ENCODE results near the gene HOXA6.

HOXA6 gene

DNA sequence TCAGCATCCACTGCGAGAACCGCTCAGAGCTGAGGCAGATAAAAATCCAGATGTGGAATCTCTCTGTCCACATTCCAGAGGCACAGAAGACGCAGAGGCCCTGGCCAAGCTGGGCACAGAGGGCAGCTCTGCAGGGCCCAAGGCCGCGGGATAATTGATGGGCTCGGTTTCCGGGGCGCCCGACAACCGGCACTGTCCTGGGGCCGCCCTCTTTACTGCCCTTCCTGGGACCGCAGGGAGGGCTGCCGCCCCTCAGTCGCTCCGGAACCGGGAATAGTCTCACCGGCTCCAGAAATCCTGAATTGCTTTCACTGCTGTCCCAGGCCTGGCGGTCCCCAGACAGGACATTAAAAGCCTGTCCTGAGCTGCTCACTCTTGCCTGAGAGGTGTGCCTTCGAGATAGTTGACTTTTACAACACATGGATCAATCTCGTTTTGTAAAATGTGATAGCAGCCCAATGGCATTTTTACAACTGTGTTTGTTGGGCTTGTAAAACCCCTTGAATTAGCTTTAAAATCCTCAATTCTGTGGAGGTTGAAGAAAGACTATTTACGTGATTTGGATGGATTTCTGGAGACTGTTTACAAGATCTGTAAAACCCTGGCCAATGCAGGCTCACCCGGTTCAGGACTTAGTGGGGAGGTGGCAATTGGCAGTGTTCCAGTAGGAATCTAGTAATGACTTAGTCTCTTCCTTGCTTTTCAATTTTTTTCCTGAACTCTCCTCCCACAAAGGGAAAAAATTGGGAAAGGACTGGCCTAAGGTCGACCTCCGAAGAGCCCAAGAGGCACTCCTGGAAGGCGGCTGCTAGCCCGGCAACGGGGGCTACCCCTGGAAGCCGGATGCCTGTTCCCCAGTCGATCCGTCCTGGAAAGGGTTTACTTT, 1.4 kb upstream of the HOXA6 start:
- DNase-seq, result no peak

DNA sequence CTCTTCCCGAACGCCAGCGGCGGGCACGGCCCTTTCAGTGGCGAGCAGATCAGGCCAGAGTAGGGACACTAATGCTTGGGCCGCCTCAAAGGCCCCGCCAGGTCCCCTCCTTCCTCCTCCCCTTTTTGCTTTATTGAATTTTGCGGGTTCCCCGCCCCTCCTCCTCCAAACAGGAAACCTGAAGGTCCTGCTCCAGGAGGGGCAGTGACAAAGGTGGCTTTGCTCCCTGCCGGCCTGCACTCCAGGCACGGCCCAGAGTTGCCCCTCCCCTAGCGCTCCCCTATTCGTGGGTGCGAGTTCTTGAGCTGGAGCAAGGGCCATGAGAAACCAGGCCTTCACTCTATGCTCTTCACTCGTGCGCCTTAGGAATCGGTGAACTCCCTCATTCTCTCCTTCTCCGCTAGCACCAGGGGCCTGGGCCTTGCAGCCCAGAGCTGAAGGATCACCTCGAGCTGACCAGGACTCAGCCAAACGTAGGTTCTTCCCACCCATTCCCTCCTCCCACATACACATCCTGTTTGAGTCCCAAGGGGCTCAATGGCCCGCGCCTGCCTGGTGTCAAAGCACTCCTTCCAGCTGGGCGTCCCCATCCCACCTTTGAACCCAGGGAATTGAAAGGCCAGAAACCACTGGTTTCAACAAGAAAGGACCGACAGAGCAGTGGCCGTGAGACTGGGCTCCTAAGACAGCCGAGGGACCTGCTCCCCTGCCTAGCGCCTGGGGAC, 619 bp upstream of the HOXA6 start:
- no peak for DNase-seq

DNA sequence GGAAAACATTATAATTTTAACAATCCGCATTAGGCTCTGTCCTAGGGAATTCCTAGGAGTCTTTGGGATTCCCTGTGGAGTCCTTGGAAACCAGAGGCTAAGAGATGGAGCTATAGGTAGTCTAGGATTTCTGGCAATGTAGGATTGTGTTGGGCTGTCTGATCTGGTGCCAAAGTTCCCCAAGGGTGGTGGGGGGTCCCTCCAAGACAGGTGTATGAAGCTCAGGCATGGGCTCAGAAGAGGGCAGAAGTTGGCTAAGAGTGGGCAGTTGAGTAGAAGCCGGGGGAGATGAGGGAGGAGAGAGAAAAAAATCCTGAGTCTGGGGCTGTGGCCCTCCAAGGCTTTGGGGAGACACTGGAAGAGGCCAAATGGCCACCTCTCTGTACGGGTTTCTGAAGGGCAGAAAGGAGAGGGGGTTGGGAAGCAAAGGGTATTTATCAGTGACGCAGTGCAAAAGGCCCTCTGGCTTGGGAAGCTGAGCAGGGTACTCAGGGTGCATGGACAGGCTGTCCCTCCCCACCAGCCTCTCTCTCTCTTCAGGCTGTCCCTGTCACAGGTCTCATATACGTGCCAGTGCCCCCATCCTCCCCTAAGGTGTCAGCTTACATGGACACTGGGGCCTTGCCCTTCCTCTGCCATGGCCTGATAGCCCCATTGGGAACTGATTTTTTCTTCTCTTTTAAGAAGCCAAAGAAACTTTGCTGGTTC, 929 bp downstream of the HOXA6 start:
- DNase-seq, result no peak

GRCh38 chr7:27145914-27146412, 1.6 kb downstream of the HOXA6 start:
- no peak for DNase-seq

GRCh38 chr7:27145165-27145913, 2.2 kb downstream of the HOXA6 start:
- no peak for DNase-seq

DNA sequence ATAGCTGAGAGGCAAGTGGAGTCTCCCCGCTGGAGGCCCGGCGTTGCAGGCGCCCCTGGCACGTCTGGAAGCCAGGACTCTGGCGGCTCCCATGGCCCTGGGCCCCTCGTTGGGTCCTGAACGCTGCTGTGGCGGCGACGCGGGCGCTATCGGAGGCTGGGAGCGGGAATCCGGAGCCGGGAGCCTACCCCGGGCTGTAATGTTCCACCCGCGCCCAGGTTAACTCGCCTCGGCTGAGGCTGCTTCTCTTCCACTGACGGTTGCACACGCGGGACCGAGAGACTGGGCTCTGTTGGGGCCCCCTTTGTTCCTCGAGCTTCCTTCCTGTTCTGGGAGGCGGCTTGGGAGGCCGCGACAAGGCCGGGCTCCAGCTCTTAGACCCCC, 2.8 kb downstream of the HOXA6 start:
- no peak for DNase-seq

DNA sequence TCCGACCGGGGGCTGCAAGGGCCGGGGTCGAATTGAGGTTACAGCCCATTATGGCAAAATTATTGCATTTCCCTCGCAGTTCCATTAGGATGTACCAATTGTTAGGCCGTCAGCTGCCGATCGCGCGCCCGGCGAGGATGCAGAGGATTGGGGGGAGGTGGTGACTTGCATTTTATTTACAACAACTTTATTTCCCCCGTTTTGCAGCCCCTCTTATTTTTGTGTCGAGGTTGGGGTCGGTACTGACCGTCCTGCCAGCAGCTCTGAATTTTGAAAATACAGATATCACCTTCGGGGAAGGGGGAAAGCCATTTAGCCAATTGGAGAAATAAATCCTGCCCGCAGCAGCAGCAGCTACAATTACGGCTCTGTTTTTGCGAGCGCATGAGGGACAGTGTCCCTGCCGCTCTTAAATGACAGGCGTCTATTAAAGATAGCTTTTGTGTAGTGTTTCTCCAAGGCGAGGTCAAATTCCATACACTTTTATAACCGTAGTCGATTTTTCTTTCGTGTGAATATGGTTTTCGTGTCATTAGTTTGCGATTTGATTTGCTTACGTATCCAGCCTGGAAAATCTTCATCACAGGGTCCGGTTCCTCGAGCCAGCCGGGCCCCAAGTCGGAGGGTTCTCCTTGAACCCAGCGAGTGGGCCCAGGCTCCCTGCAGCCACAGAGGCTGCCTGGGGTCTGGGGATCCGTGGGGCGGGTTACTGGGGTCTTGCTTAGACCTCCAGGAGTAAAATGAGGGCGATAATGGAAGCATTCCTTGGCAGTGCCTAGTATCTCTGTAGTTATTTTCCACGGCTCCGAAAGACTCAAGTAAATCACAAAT, 3.4 kb downstream of the HOXA6 start:
- no peak for DNase-seq

DNA sequence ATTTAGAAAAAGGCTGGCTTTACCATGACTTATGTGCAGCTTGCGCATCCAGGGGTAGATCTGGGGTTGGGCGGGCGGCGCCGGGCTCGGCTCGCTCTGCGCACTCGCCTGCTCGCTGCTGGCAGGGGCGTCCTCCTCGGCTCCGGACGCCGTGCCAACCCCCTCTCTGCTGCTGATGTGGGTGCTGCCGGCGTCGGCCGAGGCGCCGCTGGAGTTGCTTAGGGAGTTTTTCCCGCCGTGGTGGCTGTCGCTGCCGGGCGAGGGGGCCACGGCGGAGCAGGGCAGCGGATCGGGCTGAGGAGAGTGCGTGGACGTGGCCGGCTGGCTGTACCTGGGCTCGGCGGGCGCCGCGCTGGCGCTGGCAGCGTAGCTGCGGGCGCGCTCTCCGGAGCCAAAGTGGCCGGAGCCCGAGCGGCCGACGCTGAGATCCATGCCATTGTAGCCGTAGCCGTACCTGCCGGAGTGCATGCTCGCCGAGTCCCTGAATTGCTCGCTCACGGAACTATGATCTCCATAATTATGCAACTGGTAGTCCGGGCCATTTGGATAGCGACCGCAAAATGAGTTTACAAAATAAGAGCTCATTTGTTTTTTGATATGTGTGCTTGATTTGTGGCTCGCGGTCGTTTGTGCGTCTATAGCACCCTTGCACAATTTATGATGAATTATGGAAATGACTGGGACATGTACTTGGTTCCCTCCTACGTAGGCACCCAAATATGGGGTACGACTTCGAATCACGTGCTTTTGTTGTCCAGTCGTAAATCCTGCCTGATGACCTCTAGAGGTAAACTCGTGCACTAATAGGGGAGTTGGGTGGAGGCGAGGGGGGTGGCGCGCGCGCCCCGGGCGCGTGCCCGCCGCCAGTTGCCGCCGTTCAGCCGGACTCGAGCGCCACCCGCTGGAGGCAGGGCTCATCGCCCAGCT, 4.3 kb downstream of the HOXA6 start, which contains the start of gene HOXA5:
HOXA5 (minus strand) TSS at position 659 of the 927 bp plus-strand sequence; CDS start at position 585, 74 bp downstream.
- DNase-seq, result no peak

DNA sequence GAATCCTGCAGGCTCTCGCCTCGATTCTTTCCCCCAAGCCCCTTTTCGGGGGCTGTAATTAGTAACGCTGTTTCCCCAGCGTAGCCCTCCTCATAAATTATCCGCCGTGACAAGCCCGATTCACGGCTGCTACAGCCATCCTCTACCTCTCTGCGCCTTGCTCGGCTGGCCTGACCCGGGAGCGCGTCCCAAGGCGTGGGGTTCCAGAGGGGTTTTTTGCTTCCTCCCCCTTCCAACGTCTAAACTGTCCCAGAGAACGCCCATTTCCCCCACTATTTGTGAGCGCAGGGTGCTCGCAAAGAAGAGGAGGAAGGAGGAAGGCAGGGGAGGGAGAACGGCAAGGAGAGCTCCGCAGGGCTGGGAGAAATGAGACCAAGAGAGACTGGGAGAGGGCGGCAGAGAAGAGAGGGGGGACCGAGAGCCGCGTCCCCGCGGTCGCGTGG, 5.0 kb downstream of the HOXA6 start:
- DNase-seq, result no peak

DNA sequence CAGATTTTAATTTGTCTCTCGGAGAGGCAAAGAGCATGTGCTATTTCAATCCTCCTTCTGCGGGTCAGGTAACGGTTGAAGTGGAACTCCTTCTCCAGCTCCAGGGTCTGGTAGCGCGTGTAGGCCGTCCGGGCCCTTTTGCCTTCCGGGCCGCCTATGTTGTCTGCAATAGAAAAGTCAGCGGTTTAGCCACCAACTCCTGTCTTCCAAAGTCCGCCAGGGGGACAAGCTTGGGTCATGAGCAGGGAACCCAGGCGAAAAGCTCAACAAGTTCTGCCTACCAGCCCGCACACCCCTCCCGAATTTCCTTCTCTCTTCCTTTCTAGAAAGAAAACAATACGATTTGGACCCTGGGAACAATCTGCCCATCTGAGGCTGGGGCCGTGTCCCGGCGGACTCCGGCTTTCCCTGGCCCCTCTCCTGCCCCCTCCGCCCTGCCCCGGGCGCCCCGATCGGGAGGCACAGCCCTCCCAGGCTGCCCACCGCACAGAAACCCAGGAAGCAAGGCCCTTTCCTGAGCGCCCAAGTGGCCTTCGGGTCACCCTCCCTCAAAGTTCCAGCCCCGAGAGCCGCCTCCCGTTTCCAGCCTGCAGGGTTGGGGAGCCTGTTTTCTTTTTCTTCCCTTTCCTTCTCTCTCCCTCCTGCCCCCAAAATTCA, 5.5 kb downstream of the HOXA6 start:
- DNase-seq, result no peak

- no peak for DNase-seq
These were observed 6.2 kb downstream of the HOXA6 start for GRCh38 chr7:27141137-27141922.

DNA sequence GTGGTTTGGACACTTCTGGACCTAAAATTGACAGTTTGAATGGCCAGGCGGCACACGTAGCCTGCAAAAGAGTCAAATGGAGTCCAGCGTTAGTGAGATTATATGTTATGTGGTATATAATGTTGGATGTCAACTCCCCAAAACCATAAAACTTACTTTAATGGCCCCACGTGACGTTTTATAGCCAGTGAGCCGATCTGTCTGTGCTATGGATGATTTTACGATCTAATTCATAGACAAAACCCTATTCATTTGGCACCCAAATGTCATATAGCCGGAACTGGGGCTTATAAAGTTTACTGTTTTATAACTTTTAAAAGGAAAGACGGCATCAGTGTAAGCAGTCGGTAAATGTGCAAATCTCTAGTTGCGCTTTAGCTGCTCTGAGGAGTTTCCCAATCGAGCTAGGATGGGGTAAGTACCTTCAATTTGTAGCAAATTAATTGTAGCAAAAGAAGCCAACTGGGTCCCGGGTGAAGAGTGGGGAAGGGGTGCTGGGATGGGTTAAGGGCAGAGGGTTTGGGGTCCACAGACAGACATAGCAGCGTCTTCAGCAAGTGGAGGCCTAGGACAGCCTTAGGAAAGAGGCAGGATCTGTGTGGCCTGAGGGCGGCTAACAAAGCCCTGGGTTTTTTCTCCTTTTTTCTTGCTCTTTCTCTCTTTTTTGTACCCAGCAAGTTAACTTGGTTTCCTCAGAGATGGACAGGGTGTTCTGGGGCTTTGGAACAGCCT, 7.3 kb downstream of the HOXA6 start:
- no peak for DNase-seq

DNA sequence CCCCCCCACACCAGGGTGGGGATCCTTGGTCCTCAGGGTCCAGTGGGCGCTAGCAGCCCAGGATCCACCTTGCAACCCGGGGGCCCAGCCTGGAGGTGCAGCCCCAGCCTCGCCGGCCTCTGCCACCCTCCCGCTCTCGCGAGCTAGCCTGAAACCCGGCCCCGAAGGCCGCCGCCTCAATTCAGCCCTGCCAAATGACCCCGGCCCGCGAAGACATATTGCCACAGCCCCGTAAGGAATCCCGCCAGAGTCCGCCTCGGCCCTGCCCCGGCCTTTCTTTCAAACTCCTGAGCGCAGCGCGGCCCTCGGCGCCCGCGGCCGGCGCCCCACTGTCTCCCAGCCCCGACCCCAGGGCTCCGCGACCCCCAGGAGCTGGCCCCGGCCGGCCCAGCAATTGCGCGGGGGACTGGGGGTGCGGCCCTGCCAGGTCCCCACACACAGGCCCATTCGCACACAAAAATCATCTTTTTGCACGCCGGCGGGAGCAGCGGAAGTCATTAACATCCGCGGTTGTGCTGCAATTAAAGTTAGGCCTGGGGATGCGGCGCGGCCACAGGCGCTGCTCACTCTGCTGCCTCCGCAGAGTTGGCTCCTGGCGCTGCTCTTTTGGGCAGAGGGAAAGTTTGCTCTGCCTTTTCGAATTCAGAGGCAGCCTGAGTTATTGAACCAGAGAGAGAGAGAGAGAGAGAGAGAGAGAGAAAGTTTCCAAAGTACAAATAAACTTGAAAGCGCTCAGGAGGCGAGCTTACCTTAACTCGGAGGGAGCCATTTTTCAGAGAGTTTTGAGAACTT, 8.0 kb downstream of the HOXA6 start:
- no peak for DNase-seq

DNA sequence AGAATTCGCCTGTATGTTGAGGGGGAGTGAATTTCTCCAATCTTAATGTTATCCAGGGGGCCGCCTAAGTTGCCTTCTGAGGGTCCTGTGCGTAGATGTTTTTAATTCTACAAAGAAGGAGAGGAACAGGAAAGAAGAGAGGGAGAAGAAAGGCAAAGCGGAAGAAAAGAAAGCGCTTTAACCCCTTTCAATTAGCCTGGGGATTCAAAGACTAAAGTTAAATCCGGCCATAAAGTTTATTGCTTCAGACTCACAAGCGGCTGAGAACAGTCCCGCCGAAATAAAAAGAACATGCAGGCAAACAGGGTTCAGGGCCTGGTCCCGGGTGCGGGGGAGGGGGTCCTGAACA, 8.6 kb downstream of the HOXA6 start:
- DNase-seq, result no peak

- DNase-seq, result no peak
These were observed 9.1 kb downstream of the HOXA6 start for GRCh38 chr7:27138472-27138871.

DNA sequence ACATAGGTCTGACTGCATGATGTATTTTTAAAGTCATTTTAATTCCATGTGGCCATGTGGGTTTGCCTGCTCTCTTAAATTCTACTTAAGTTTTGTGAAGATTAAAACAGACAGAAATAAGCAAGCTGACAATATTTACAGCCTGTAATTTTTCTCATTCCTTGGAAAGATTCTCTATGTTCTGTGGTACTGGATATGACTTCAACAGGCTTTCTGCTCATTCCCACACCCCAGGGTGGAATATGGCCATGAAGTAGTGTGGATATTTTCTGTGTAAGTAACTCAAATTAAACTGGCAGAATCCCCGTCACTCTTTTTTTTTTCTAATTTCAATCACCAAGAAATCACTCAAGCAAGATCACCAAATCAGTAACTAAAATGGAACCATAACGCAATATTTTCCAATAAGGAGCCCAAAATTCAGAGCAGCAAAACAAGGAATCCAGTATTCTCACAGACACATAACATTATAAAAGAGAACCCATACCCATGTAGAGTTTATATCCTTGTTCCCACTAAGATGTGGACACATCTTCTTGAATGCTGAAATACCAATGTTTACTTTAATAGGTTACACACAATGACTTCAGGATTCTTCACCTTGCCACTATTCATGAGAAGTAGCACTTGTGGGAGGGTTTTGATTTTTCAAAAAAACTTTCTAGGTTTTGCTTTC, 9.8 kb downstream of the HOXA6 start:
- no peak for DNase-seq

DNA sequence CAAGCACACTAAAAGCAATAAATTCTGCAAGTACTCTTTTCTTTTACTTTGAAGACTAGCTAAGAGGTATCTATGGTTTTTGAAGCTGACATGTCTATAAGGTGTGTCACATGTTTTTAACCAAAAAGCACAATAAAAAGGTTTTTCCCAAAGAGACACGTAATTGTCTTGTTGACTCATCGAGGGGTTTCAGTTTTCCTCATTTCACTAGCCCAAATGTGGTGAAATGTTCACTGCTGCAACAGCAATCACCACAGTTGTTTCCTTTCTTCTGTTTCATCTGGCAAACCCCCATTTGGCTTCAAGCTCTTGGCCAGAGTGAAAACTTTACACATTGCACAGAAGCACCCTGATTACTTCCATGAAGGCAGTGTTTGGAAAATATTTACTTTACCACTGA, 13.2 kb downstream of the HOXA6 start:
- DNase-seq, result no peak

Measured in activated CD4-positive, alpha-beta T cell treated with anti-CD3 and anti-CD28 coated beads, Interleukin-2, amount 50 U/mL, for 1 hour (primary cell).